K562 (cell line): ENCODE results near the gene MAD1L1. TPM values are rescaled to one million over a fixed set of nuclear protein-coding genes. Genes with fewer than 3 reads are reported as not detected.

Experiments
- ARHGAP35 ChIP-seq: fragments of 450-650 bp; IDR thresholded peaks from 2 replicates; pipeline ENCODE4 v1.6.1; 2018; ENCODE audit not compliant: partially characterized antibody
- LCOR ChIP-seq: sonication (generic); formaldehyde crosslinking; IDR thresholded peaks from 2 replicates; pipeline ENCODE4 v1.8.0; 2022; ENCODE audit warnings: mild to moderate bottlenecking, missing genetic modification reagents
- SMARCC2 ChIP-seq: fragments of 450-650 bp; IDR thresholded peaks from 2 replicates; pipeline ENCODE4 v1.6.1; 2017; ENCODE audit warnings: antibody characterized with exemption, moderate library complexity, mild to moderate bottlenecking, low read depth
- TBL1XR1 ChIP-seq, 2 experiments: IDR thresholded peaks; 2 replicates each; pipeline ENCODE4 v1.6.1; 2012; ENCODE audit warnings: improper control_type of control experiment in 2 of 2, low read length in 2 of 2, mild to moderate bottlenecking in 1 of 2
- ZKSCAN8 ChIP-seq: fragments of 200-800 bp; sonication (Bioruptor generic); IDR thresholded peaks from 2 replicates; pipeline ENCODE4 v1.6.1; 2016; ENCODE audit warnings: missing genetic modification characterization, missing compliant biosample characterization
- polyA plus RNA-seq, 8 experiments: library from polyadenylated mRNA; depleted of rRNA in 4 of 8; stranded (reverse) in 5 of 8; unstranded in 3 of 8; fragments of >200 nt; fragmentation: Nextera tagmentation in 2 of 8; fragmentation: Illumina TruSeq in 1 of 8; extraction: Ambion mirVana in 2 of 8; extraction: Trizol in 1 of 8; gene quantifications; 2 replicates each; pipeline versions ENCODE4 v1.2.1 to v1.2.3, GENCODE V29; 2011 to 2014; ENCODE audit warnings: inconsistent platforms in 1 of 8, missing spikeins in 1 of 8
- total RNA-seq, 7 experiments: library from RNA; depleted of rRNA in 6 of 7; stranded (reverse); fragments of >200 nt in 6 of 7; fragmentation: Illumina TruSeq in 2 of 7; extraction: Trizol in 2 of 7; gene quantifications; 2 replicates each; pipeline versions ENCODE4 v1.2.1 to v1.2.3, GENCODE V29; 2011 to 2021; ENCODE audit warnings: low replicate concordance in 1 of 7
- TF ChIP-seq, protein P1 (sequence below): fragments of 200-400 bp; formaldehyde crosslinking; IDR thresholded peaks from 2 replicates; pipeline ENCODE4 v1.6.1; 2017; ENCODE audit warnings: mild to moderate bottlenecking, low read depth, low read length, moderate library complexity
- TF ChIP-seq, protein P2 (sequence below): fragments of 200-800 bp; sonication (Bioruptor generic); IDR thresholded peaks from 2 replicates; pipeline ENCODE4 v1.6.1; 2017; ENCODE audit warnings: missing genetic modification characterization, missing compliant biosample characterization
- TF ChIP-seq, protein P3 (sequence below): fragments of 450-650 bp; formaldehyde crosslinking; IDR thresholded peaks from 2 replicates; pipeline ENCODE4 v1.4.0; 2020; ENCODE audit warnings: mild to moderate bottlenecking, moderate library complexity
- TF ChIP-seq, protein P4 (sequence below): sonication (generic); formaldehyde crosslinking; IDR thresholded peaks from 2 replicates; pipeline ENCODE4 v1.8.0; 2022; ENCODE audit warnings: mild to moderate bottlenecking, low read depth, missing genetic modification reagents
- TF ChIP-seq, protein P5 (sequence below): sonication (generic); formaldehyde crosslinking; IDR thresholded peaks from 2 replicates; pipeline ENCODE4 v1.5.0; 2020; ENCODE audit warnings: missing genetic modification reagents

MAD1L1 gene
- total and polyA plus RNA-seq, 9 of the 15 experiments (the other 6 are each of a cell fraction or from before 2014, with no cell fraction given) = 1.7 to 89.7 (median 18.0) TPM

DNA sequence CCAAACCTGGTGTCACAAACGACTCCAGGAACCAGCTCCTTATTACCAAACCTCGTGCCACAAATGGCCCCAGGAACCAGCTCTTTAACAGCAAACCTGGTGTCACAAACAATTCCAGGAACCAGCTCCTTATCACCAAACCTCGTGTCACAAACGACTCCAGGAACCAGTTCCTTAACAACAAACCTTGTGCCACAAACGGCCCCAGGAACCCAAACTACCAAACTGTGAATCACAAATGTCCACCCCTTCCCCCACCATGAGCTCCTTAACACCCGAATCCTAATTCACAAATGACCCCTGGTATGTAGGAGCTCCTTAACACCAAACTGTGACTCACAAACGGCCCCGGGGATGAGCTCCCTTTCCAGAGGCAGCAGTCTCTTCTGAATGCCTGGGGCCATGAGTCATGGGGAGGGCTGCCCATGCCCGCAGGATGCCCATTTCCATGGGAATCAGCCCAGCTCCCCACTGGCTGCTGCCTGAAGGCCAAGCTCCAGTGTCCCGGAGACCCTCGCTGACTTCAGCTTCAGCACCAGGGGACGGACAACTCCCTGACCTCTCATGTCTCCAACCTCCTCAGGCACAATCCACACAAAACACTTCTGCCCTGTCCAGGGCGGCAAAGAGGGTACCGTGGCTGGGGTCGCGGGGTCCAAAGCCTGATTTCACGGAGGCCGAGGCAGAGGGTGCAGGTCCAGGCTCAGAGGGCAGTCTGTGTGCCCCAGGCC lies 349.5 kb downstream of the MAD1L1 start (continued):
- TF ChIP-seq, protein P1, sequence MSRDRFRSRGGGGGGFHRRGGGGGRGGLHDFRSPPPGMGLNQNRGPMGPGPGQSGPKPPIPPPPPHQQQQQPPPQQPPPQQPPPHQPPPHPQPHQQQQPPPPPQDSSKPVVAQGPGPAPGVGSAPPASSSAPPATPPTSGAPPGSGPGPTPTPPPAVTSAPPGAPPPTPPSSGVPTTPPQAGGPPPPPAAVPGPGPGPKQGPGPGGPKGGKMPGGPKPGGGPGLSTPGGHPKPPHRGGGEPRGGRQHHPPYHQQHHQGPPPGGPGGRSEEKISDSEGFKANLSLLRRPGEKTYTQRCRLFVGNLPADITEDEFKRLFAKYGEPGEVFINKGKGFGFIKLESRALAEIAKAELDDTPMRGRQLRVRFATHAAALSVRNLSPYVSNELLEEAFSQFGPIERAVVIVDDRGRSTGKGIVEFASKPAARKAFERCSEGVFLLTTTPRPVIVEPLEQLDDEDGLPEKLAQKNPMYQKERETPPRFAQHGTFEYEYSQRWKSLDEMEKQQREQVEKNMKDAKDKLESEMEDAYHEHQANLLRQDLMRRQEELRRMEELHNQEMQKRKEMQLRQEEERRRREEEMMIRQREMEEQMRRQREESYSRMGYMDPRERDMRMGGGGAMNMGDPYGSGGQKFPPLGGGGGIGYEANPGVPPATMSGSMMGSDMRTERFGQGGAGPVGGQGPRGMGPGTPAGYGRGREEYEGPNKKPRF = no peak
- TF ChIP-seq ZKSCAN8 (no peak), SMARCC2 (no peak), TBL1XR1 (IDR thresholded peaks at IDR 0.05; ENCODE audit: low read length in 2 of 2) (no peak), ARHGAP35 (no peak), LCOR (CRISPR knock-in tag) (0 out of 2 replicates have a peak, but pooled peaks have one; percentile 42)
- TF ChIP-seq, protein P2, sequence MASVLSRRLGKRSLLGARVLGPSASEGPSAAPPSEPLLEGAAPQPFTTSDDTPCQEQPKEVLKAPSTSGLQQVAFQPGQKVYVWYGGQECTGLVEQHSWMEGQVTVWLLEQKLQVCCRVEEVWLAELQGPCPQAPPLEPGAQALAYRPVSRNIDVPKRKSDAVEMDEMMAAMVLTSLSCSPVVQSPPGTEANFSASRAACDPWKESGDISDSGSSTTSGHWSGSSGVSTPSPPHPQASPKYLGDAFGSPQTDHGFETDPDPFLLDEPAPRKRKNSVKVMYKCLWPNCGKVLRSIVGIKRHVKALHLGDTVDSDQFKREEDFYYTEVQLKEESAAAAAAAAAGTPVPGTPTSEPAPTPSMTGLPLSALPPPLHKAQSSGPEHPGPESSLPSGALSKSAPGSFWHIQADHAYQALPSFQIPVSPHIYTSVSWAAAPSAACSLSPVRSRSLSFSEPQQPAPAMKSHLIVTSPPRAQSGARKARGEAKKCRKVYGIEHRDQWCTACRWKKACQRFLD (CRISPR knock-in tag) = peak; percentile 87
- TF ChIP-seq, protein P3, sequence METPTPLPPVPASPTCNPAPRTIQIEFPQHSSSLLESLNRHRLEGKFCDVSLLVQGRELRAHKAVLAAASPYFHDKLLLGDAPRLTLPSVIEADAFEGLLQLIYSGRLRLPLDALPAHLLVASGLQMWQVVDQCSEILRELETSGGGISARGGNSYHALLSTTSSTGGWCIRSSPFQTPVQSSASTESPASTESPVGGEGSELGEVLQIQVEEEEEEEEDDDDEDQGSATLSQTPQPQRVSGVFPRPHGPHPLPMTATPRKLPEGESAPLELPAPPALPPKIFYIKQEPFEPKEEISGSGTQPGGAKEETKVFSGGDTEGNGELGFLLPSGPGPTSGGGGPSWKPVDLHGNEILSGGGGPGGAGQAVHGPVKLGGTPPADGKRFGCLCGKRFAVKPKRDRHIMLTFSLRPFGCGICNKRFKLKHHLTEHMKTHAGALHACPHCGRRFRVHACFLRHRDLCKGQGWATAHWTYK (CRISPR knock-in tag) = no peak
- TF ChIP-seq, protein P4, sequence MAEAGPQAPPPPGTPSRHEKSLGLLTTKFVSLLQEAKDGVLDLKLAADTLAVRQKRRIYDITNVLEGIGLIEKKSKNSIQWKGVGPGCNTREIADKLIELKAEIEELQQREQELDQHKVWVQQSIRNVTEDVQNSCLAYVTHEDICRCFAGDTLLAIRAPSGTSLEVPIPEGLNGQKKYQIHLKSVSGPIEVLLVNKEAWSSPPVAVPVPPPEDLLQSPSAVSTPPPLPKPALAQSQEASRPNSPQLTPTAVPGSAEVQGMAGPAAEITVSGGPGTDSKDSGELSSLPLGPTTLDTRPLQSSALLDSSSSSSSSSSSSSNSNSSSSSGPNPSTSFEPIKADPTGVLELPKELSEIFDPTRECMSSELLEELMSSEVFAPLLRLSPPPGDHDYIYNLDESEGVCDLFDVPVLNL (CRISPR knock-in tag) = no peak
- TF ChIP-seq, protein P5, sequence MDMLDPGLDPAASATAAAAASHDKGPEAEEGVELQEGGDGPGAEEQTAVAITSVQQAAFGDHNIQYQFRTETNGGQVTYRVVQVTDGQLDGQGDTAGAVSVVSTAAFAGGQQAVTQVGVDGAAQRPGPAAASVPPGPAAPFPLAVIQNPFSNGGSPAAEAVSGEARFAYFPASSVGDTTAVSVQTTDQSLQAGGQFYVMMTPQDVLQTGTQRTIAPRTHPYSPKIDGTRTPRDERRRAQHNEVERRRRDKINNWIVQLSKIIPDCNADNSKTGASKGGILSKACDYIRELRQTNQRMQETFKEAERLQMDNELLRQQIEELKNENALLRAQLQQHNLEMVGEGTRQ (CRISPR knock-in tag) = no peak
